Measurements from ENCODE around the gene TCF4.

The TCF4 gene

DNA sequence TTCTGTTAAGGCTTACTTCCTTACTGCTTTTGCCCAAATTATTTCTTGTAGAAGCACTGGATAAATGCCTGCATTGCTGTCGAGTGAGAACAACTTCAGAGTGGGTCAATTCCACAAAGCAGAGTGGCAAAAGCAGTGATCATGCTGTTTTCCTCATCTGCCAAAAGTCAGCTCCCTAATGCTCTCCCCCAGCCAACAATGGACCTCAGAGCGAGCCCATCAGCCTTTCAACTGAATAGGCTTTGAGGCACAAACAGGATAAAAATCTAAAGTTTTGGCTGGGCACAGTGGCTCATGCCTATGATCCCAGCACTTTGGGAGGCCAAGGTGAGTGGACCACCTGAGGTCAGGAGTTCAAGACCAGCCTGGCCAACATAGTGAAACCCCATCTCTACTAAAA lies 222.7 kb downstream of the TCF4 start (continued):
- TF ChIP-seq, protein P1, sequence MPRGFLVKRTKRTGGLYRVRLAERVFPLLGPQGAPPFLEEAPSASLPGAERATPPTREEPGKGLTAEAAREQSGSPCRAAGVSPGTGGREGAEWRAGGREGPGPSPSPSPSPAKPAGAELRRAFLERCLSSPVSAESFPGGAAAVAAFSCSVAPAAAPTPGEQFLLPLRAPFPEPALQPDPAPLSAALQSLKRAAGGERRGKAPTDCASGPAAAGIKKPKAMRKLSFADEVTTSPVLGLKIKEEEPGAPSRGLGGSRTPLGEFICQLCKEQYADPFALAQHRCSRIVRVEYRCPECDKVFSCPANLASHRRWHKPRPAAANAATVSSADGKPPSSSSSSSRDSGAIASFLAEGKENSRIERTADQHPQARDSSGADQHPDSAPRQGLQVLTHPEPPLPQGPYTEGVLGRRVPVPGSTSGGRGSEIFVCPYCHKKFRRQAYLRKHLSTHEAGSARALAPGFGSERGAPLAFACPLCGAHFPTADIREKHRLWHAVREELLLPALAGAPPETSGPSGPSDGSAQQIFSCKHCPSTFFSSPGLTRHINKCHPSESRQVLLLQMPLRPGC (tag by site-specific recombination; IDR thresholded peaks at IDR 0.05), result no peak
- no peak for TF ChIP-seq ZNF146 (tag by site-specific recombination; IDR thresholded peaks at IDR 0.05)
- TF ChIP-seq ZNF157 (tag by site-specific recombination; IDR thresholded peaks at IDR 0.05), result no peak
- no peak for TF ChIP-seq ZNF521 (tag by site-specific recombination; IDR thresholded peaks at IDR 0.05)
- TF ChIP-seq ZSCAN4 (tag by site-specific recombination; IDR thresholded peaks at IDR 0.05), result no peak

GRCh38 chr18:55362303-55362702 lies 225.7 kb downstream of the TCF4 start:
- CTCF ChIA-PET, result no interaction called here
- Histone ChIP-seq H3K9me3 (ENCODE audit: control insufficient read depth, insufficient read depth, low read depth, low read length) (no peaks in the 10 kb centered on the region), H3K4me1 (ENCODE audit: control insufficient read depth, insufficient read depth, low read length) (no peaks in the 10 kb centered on the region), H3K27ac (ENCODE audit: extremely low read depth, low read depth, low read length) (no peak overlapping the region), H3K4me3 (ENCODE audit: low read depth, low read length) (no peak overlapping the region), H3K36me3 (ENCODE audit: control insufficient read depth in 2 of 2, insufficient read depth in 1 of 2, low read length in 2 of 2) (no peaks in the 10 kb centered on the region)
- POLR2A ChIA-PET, result no interaction called here
- TF ChIP-seq ZNF366 (tag by site-specific recombination; conservative IDR thresholded peaks at IDR 0.05), result peak; percentile 75
- TF ChIP-seq ZSCAN18 (tag by site-specific recombination; IDR thresholded peaks at IDR 0.05), result no peak

GRCh38 chr18:55361492-55362250 lies 226.3 kb downstream of the TCF4 start:
- Histone ChIP-seq H3K9me3 (ENCODE audit: control insufficient read depth, insufficient read depth, low read depth, low read length) (no peaks in the 10 kb centered on the region), H3K4me1 (ENCODE audit: control insufficient read depth, insufficient read depth, low read length) (no peaks in the 10 kb centered on the region), H3K36me3 (ENCODE audit: control insufficient read depth in 2 of 2, insufficient read depth in 1 of 2, low read length in 2 of 2) (no peaks in the 10 kb centered on the region), H3K27ac (ENCODE audit: extremely low read depth, low read depth, low read length) (no peak overlapping the region), H3K4me3 (ENCODE audit: low read depth, low read length) (no peak overlapping the region)
- ChIA-PET POLR2A (no interaction called here), CTCF (interaction anchor here (0.6 to 1.2 kb wide), 3 partner anchors 18 to 1265 kb away, joined by 3 to 4 read pairs (median 4); no protein-coding TSS in a partner anchor)
- TF ChIP-seq ZNF843 (tag by site-specific recombination; IDR thresholded peaks at IDR 0.05), result no peak

DNA sequence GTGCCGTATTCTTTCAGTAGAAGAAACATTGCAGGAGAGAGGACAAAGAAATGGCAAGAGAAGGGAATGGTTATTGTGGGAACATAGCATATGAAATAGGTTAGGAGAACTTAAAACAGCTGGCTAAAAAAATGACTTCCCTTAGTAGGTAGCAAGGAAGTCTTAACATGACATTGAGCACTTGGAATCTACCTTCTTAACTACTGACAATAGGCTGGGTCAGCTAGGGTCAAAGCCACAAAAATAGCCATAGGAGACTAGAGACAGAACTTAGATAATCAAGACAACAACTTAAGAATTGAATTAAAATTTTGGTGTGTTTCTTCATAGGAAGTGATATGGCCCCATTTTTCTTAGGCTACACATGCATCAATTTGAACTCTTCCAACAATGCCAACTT lies 227.9 kb downstream of the TCF4 start:
- POLR2A ChIA-PET, result no interaction called here
- TF ChIP-seq ZNF558 (tag by site-specific recombination; IDR thresholded peaks at IDR 0.05), result no peak
- TF ChIP-seq KLF16 (tag by site-specific recombination; IDR thresholded peaks at IDR 0.05), result no peak
- TF ChIP-seq ZNF514 (tag by site-specific recombination; IDR thresholded peaks at IDR 0.05), result no peak
- TF ChIP-seq ZNF266 (tag by site-specific recombination; IDR thresholded peaks at IDR 0.05; ENCODE audit: low read depth), result no peak
- no peak for TF ChIP-seq KLF9 (tag by site-specific recombination; IDR thresholded peaks at IDR 0.05; ENCODE audit: low read depth)
- no peak for TF ChIP-seq ZNF121 (tag by site-specific recombination; IDR thresholded peaks at IDR 0.05)
- no peak for TF ChIP-seq ZBTB10 (tag by site-specific recombination; IDR thresholded peaks at IDR 0.05)
- no peak for TF ChIP-seq ZNF292 (tag by site-specific recombination; IDR thresholded peaks at IDR 0.05; ENCODE audit: borderline replicate concordance, low read depth)
- TF ChIP-seq ZNF704 (tag by site-specific recombination; IDR thresholded peaks at IDR 0.05), result no peak
- no peak for TF ChIP-seq ZBTB6 (tag by site-specific recombination; IDR thresholded peaks at IDR 0.05)

More for the DNA sequence above, 227.9 kb downstream of the TCF4 start:
- Histone ChIP-seq H3K27ac (ENCODE audit: extremely low read depth, low read depth, low read length) (no peak overlapping the region), H3K4me1 (ENCODE audit: control insufficient read depth, insufficient read depth, low read length) (no peaks in the 10 kb centered on the region), H3K4me3 (ENCODE audit: low read depth, low read length) (no peak overlapping the region), H3K9me3 (ENCODE audit: control insufficient read depth, insufficient read depth, low read depth, low read length) (no peaks in the 10 kb centered on the region), H3K36me3 (ENCODE audit: control insufficient read depth in 2 of 2, insufficient read depth in 1 of 2, low read length in 2 of 2) (no peaks in the 10 kb centered on the region)
- CTCF ChIA-PET, result no interaction called here
